WTC11 (cell line): ENCODE measurements around the gene SOX6. TPM values are rescaled to one million over a fixed set of nuclear protein-coding genes. Genes with fewer than 3 reads are reported as not detected.

Experiments
- ATAC-seq: fragments of 200-7000 bp; cut with Tn5 transposase; 2 replicates; pipeline ENCODE4 v1.10.0; 2021; ENCODE audit warnings: mild to moderate bottlenecking, moderate library complexity
- CTCF ChIA-PET: fragments of 300-600 bp; sonication (Branson Sonifier 250); formaldehyde crosslinking; loops from one replicate; lab custom pipeline; 2021; ENCODE audit warnings: antibody characterized with exemption; lab: Charles Lee
- POLR2A ChIA-PET: fragments of 350-600 bp; sonication (Branson Sonifier 250); formaldehyde crosslinking; loops from one replicate; lab custom pipeline; 2021; ENCODE audit warnings: antibody characterized with exemption; lab: Charles Lee
- DNase-seq: peaks from one replicate; pipeline ENCODE4 v3.0.0; 2021; ENCODE audit warnings: low spot score
- H3K27ac Mint-ChIP-seq: 2 replicates; pipeline ENCODE4 v1.8.0; 2021; ENCODE audit warnings: mixed read lengths
- H3K27me3 Mint-ChIP-seq: 2 replicates; pipeline ENCODE4 v1.8.0; 2021; ENCODE audit warnings: low read depth, mild to moderate bottlenecking, moderate library complexity, mixed read lengths
- H3K36me3 Mint-ChIP-seq: 2 replicates; pipeline ENCODE4 v1.8.0; 2021; ENCODE audit warnings: mixed read lengths
- H3K4me1 Mint-ChIP-seq: 2 replicates; pipeline ENCODE4 v1.8.0; 2022; ENCODE audit warnings: mixed read lengths
- H3K4me3 Mint-ChIP-seq: 2 replicates; pipeline ENCODE4 v1.8.0; 2021; ENCODE audit warnings: mild to moderate bottlenecking, moderate library complexity, mixed read lengths
- H3K9me3 Mint-ChIP-seq: 2 replicates; pipeline ENCODE4 v1.8.0; 2021; ENCODE audit warnings: mixed read lengths
- E2F1 ChIP-seq: sonication (generic); formaldehyde crosslinking; IDR thresholded peaks from 2 replicates; pipeline ENCODE4 v1.8.0; 2022; ENCODE audit warnings: mild to moderate bottlenecking, missing genetic modification reagents
- E2F5 ChIP-seq: sonication (generic); formaldehyde crosslinking; IDR thresholded peaks from 2 replicates; pipeline ENCODE4 v1.8.1; 2022; ENCODE audit warnings: mild to moderate bottlenecking, moderate library complexity, missing genetic modification reagents
- ERG ChIP-seq: fragments of 250-450 bp; sonication (Bioruptor Pico); IDR thresholded peaks from 2 replicates; pipeline ENCODE4 v1.8.0; 2021; ENCODE audit warnings: mild to moderate bottlenecking
- FOXK1 ChIP-seq: sonication (generic); formaldehyde crosslinking; IDR thresholded peaks from 2 replicates; pipeline ENCODE4 v1.8.0; 2022; ENCODE audit warnings: mild to moderate bottlenecking, moderate library complexity, missing genetic modification reagents
- GRHL2 ChIP-seq: fragments of 250-450 bp; sonication (Bioruptor Pico); IDR thresholded peaks from 2 replicates; pipeline ENCODE4 v1.8.0; 2022; ENCODE audit warnings: mild to moderate bottlenecking, moderate library complexity; ENCODE audit not compliant: insufficient replicate concordance, severe bottlenecking
- HMGA2 ChIP-seq: fragments of 250-450 bp; sonication (Bioruptor Pico); IDR thresholded peaks from 2 replicates; pipeline ENCODE4 v1.4.0; 2021; ENCODE audit warnings: mild to moderate bottlenecking, moderate library complexity
- JUN ChIP-seq: sonication (generic); formaldehyde crosslinking; IDR thresholded peaks from 2 replicates; pipeline ENCODE4 v1.8.0; 2023; ENCODE audit warnings: mild to moderate bottlenecking, missing genetic modification reagents
- PREB ChIP-seq: sonication (generic); formaldehyde crosslinking; IDR thresholded peaks from 2 replicates; pipeline ENCODE4 v1.8.1; 2022; ENCODE audit warnings: mild to moderate bottlenecking, missing genetic modification reagents, moderate library complexity, borderline replicate concordance
- SMAD3 ChIP-seq: sonication (generic); formaldehyde crosslinking; IDR thresholded peaks from 2 replicates; pipeline ENCODE4 v1.8.0; 2022; ENCODE audit warnings: missing genetic modification reagents, mild to moderate bottlenecking, borderline replicate concordance
- TCF7 ChIP-seq: sonication (generic); formaldehyde crosslinking; IDR thresholded peaks from 2 replicates; pipeline ENCODE4 v1.8.0; 2022; ENCODE audit warnings: mild to moderate bottlenecking, low read depth, missing genetic modification reagents, moderate library complexity
- ZNF232 ChIP-seq: sonication (generic); formaldehyde crosslinking; IDR thresholded peaks from 2 replicates; pipeline ENCODE4 v1.8.0; 2022; ENCODE audit warnings: mild to moderate bottlenecking, missing genetic modification reagents
- ZNF281 ChIP-seq: sonication (generic); formaldehyde crosslinking; IDR thresholded peaks from 2 replicates; pipeline ENCODE4 v1.8.0; 2023; ENCODE audit warnings: mild to moderate bottlenecking, missing genetic modification reagents
- ZNF317 ChIP-seq: sonication (generic); formaldehyde crosslinking; IDR thresholded peaks from 2 replicates; pipeline ENCODE4 v1.8.1; 2023; ENCODE audit warnings: low read depth, mild to moderate bottlenecking, moderate library complexity, missing genetic modification reagents, borderline replicate concordance
- ZNF416 ChIP-seq: fragments of 250-450 bp; sonication (Bioruptor Pico); IDR thresholded peaks from 2 replicates; pipeline ENCODE4 v1.9.0; 2021; ENCODE audit warnings: mild to moderate bottlenecking, inconsistent platforms
- ZNF425 ChIP-seq: fragments of 250-450 bp; sonication (Bioruptor Pico); conservative IDR thresholded peaks from 2 replicates; pipeline ENCODE4 v1.9.0; 2021; ENCODE audit warnings: mild to moderate bottlenecking
- ZNF532 ChIP-seq: fragments of 250-450 bp; sonication (Bioruptor Pico); IDR thresholded peaks from 2 replicates; pipeline ENCODE4 v1.9.0; 2021; ENCODE audit warnings: mild to moderate bottlenecking, borderline replicate concordance
- ZNF671 ChIP-seq: fragments of 250-450 bp; sonication (Bioruptor Pico); IDR thresholded peaks from 2 replicates; pipeline ENCODE4 v1.8.0; 2021; ENCODE audit warnings: mild to moderate bottlenecking
- total RNA-seq: library from RNA; stranded (reverse); gene quantifications from 3 replicates; pipeline ENCODE4 v1.2.3, GENCODE V29; 2021
- TF ChIP-seq, protein P1 (sequence below): sonication (generic); formaldehyde crosslinking; IDR thresholded peaks from 2 replicates; pipeline ENCODE4 v1.8.0; 2023; ENCODE audit warnings: missing genetic modification reagents
- TF ChIP-seq, protein P2 (sequence below): fragments of 250-450 bp; sonication (Bioruptor Pico); IDR thresholded peaks from 2 replicates; pipeline ENCODE4 v2.1.2; 2022; ENCODE audit warnings: mild to moderate bottlenecking, moderate library complexity

Gene SOX6
- total RNA-seq, 1 experiment from 2014 or later, result 0.13 TPM

DNA sequence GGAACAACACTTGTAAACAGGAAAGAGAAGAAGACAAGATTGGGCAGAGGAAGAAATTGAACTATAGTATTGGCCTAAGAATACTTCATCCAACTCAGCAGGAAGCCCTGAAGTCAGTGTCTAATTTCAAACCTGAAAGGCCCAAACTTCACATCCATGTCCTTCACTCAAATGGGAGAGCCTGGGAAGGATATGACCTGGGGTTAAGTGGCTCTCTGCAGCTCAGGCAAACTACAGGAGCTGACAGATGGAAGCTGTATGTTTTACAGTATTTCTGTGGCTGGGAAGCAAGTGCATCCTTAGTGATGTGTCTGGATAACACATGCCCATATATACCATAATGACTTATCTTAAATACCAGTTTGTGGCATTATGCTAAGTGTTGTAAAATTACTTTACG lies 196.2 kb downstream of the SOX6 start (continued):
- TF ChIP-seq ZNF317 (CRISPR knock-in tag) (no peak), ZNF232 (CRISPR knock-in tag) (no peak), PREB (no peak), ZNF425 (CRISPR knock-in tag) (no peak), ZNF281 (CRISPR knock-in tag) (no peak)
- TF ChIP-seq, protein P1, sequence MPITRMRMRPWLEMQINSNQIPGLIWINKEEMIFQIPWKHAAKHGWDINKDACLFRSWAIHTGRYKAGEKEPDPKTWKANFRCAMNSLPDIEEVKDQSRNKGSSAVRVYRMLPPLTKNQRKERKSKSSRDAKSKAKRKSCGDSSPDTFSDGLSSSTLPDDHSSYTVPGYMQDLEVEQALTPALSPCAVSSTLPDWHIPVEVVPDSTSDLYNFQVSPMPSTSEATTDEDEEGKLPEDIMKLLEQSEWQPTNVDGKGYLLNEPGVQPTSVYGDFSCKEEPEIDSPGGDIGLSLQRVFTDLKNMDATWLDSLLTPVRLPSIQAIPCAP (CRISPR knock-in tag), result no peak

DNA sequence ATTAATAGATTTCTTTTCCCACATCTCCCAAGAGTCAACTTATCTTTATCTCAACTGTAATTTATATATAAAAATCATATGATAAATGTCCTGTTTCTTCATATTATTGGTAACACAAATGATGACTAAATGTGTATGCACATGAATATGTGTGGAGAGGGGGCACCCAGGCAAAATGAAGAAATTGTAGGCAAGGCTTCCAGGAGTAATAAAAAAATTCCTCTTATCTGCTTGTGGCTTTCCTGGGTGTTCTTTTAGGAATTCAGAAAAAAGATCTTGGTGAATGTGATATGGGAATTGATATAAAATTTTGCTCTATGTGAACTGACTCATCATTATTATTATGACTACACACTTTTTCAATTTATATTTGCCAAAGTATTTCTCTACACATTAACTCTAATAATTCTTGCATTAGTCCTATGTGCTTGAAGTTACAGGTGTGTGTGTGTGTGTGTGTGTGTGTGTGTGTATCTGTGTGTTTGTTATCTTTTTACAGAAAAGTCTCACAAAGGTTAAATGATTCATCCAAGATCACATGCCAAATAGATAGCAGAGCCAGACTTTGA lies 197.8 kb downstream of the SOX6 start:
- Mint-ChIP-seq H3K9me3 (no peaks in the 10 kb centered on the region), H3K27ac (no peak overlapping the region)
- TF ChIP-seq TCF7 (CRISPR knock-in tag) (no peak), ZNF532 (no peak), ZNF416 (CRISPR knock-in tag) (no peak), HMGA2 (CRISPR knock-in tag) (no peak), JUN (CRISPR knock-in tag) (no peak), ZNF232 (CRISPR knock-in tag) (no peak), ERG (CRISPR knock-in tag) (no peak), GRHL2 (CRISPR knock-in tag) (no peak), SMAD3 (CRISPR knock-in tag) (no peak), E2F5 (CRISPR knock-in tag) (no peak), ZNF671 (no peak), FOXK1 (CRISPR knock-in tag) (no peak), E2F1 (CRISPR knock-in tag) (no peak)
- TF ChIP-seq, protein P2, sequence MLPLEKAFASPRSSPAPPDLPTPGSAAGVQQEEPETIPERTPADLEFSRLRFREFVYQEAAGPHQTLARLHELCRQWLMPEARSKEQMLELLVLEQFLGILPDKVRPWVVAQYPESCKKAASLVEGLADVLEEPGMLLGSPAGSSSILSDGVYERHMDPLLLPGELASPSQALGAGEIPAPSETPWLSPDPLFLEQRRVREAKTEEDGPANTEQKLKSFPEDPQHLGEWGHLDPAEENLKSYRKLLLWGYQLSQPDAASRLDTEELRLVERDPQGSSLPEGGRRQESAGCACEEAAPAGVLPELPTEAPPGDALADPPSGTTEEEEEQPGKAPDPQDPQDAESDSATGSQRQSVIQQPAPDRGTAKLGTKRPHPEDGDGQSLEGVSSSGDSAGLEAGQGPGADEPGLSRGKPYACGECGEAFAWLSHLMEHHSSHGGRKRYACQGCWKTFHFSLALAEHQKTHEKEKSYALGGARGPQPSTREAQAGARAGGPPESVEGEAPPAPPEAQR (CRISPR knock-in tag), result no peak

More for the DNA sequence above, 197.8 kb downstream of the SOX6 start:
- no peak for DNase-seq
- Mint-ChIP-seq H3K27me3 (no peaks in the 10 kb centered on the region), H3K4me1 (peaks cover 4% of the 10 kb centered on the region), H3K36me3 (no peaks in the 10 kb centered on the region), H3K4me3 (no peak overlapping the region)
- CTCF ChIA-PET, result no interaction called here
- ATAC-seq, result no peak
- POLR2A ChIA-PET, result no interaction called here
